ENCODE measurements around the gene IRF8.
"Not testable (repeated sequence)": the region's sequence is repeated elsewhere in the genome, so short reads cannot be mapped to it uniquely, and the experiment has no call there.

IRF8 gene

GRCh38 chr16:85867189-85867588 lies 31.8 kb upstream of the IRF8 start:
- DNase-seq (ENCODE audit: insufficient read length, low spot score) (no peak), FAIRE-seq (no peak)

DNA sequence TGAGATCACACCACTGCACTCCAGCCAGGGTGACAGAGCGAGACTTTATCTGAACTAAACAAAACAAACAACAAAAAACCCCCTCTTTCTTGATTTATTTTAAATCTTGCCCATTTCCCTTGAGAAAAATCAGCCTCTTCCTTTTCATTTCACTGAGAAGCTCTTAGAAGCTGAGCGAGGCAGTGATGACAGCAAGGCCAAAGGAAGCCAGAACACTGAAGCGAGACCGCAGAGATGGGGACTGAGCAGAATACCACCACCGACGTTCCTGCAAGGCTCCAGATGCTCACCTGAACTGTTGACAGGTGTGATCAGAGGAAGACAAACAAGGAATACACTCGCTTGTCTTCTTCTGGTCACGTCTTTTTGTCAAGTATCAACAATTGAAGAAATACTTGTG lies 30.5 kb upstream of the IRF8 start:
- no peak for DNase-seq (ENCODE audit: insufficient read length, low spot score)
- no peak for FAIRE-seq

GRCh38 chr16:85869206-85869605 lies 29.8 kb upstream of the IRF8 start:
- no peak for FAIRE-seq
- no peak for DNase-seq (ENCODE audit: insufficient read length, low spot score)

DNA sequence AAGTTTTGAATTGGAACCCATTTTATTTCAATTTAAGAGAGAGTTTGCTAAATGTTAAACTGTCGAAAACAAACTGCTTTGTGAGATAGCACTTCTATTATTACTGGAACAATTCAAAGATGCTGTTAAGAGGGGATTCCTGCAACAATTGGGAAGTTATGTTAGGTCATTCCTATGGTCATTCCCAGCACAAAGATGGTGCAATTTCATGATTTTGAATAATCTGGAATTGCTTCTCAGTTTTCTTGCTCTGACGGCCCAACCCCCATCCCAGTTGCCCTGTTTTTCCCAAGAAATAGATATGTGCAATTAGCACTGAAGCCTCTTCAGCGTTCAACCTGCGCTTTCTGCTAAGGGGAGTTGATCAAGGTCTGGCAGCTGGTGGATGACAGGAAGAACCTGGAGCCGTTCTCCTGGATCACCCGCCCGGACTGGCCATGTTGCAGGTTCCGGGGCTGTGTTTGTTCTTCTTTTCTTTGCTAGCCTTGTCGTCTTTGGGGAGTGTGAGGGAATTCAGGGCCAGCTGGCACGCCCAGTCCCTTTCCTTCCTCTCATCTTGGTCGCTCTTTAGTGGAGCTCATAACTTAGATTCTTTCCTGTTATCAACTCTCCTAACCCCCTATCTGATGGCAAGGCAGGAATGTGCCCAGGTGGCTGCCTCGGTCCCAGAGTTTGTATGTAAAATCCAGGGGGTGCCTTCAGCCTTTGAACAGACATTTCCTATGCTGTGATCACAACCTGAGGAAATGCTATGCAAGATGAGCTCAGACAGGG lies 29.0 kb upstream of the IRF8 start:
- FAIRE-seq (peak; percentile 14), DNase-seq (ENCODE audit: insufficient read length, low spot score) (no peak)

DNA sequence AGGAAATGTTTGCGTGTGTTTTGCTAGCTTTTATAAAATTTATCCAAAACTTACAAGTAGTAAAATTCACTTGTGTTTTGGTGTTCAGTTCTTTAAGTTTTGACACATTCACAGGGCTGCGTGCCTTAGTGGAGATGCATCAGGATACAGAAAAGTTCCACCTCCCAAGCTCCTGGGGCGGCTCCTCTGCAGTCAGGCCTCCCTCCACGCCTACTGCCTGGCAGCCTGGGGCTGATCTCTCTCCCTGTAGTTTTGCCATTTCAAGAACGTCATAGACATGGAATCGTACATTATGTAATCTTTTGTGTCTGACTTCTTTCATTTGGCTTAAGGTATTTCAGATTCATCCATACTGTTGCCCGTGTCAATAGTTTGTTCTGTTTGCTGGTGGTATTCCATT lies 27.2 kb upstream of the IRF8 start:
- no peak for DNase-seq (ENCODE audit: insufficient read length, low spot score)
- FAIRE-seq = no peak

- FAIRE-seq = no peak
- no peak for DNase-seq (ENCODE audit: insufficient read length, low spot score)
Measured at GRCh38 chr16:85872734-85873133, 26.2 kb upstream of the IRF8 start.

GRCh38 chr16:85873153-85873552 lies 25.8 kb upstream of the IRF8 start:
- DNase-seq (ENCODE audit: insufficient read length, low spot score) (no peak), FAIRE-seq (no peak)

DNA sequence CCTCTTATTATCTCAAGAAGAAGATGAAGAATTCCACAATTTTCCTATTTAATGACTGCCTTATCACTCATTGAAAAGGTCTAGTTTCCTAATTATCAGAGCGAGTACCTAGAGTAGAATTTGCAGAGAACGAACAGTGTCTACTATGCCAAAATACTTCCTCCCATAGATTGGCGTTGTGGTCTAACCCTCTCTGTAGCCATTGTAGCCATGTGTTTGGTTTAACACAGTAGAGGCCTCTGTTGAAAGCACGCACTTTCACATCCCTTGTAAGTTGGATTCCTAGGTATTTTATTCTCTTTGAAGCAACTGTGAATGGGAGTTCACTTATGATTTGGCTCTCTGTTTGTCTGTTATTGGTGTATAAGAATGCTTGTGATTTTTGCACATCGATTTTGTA lies 24.9 kb upstream of the IRF8 start:
- not testable (repeated sequence) for DNase-seq (ENCODE audit: insufficient read length, low spot score); FAIRE-seq

GRCh38 chr16:85878407-85878806 lies 20.6 kb upstream of the IRF8 start:
- DNase-seq (ENCODE audit: insufficient read length, low spot score) (no peak), FAIRE-seq (no peak)

- FAIRE-seq = no peak
- DNase-seq (ENCODE audit: insufficient read length, low spot score) = no peak
Measured at GRCh38 chr16:85878875-85879274, 20.1 kb upstream of the IRF8 start.

DNA sequence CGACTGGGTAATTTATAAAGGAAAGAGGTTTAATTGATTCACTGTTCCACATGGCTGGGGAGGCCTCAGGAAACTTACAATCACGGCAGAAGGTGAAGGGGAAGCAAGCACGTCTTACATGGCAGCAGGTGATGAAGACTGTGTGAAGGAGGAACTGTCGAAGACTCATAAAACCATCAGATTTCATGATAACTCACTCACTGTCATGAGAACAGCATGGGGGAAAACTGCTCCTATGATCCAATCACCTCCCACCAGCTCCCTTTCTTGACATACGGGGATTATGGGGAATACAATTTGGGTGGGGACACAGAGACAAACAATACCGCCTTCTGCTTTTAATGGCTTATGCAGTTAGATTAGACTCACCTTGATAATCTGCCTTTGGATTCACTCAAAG lies 19.4 kb upstream of the IRF8 start:
- DNase-seq (ENCODE audit: insufficient read length, low spot score) (no peak), FAIRE-seq (no peak)

GRCh38 chr16:85879975-85880831 lies 18.8 kb upstream of the IRF8 start:
- FAIRE-seq (peak; percentile 88), DNase-seq (ENCODE audit: insufficient read length, low spot score) (no peak)

DNA sequence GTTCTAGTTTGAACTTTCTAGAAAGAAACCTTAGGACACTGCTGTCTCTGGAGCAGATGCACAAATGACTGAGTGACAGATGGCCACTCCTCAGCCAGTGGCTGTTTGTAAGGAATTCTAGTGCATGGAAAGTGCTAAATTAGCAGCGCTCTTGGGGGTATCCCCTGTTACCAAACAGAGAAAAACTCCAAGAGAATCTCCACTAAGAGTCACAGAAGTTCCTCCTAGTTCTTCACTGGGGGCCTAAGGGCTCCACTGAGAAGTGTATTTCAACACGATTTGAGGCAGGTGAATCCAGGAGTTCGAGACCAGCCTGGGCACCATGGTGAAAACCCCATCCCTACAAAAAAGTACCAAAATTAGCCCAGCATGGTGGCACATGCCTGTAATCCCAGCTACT lies 18.1 kb upstream of the IRF8 start:
- DNase-seq (ENCODE audit: insufficient read length, low spot score) (no peak), FAIRE-seq (no peak)

GRCh38 chr16:85881436-85881835 lies 17.5 kb upstream of the IRF8 start:
- no peak for DNase-seq (ENCODE audit: insufficient read length, low spot score)
- FAIRE-seq = no peak

GRCh38 chr16:85882181-85882810 lies 16.7 kb upstream of the IRF8 start:
- FAIRE-seq (no peak), DNase-seq (ENCODE audit: insufficient read length, low spot score) (no peak)

- no peak for FAIRE-seq
- no peak for DNase-seq (ENCODE audit: insufficient read length, low spot score)
Measured at GRCh38 chr16:85883813-85884212, 15.1 kb upstream of the IRF8 start.

DNA sequence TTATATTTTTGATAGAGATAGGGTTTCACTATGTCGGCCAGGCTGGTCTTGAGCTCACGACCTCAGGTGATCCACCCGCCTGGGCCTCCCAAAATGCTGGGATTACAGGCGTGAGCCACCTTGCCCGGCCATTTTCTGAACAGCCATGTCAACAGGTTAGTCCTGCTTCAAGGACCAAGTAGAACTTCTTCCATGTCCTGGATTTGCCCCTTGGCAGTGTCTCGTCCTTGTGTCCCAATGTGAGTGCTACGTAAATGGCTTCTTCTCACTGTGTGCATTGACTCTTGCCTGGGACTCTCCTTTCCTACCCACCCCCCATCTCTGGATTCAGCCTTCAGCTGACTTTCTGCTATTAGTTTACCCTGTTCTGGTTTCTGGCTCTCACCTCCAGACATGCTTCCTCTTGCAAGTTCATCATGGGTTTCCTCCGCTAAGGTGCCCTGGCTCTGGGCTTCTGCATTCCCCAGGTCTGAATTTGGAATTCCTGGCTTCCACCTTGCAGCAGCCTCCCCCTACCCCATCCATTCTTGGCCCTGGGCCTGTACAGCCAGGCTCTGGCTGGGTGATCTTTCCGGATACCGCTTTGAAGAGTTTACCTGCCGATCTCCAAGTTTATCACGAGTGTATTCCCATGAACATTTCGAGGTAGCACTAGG lies 14.0 kb upstream of the IRF8 start:
- FAIRE-seq = no peak
- no peak for DNase-seq (ENCODE audit: insufficient read length, low spot score)

DNA sequence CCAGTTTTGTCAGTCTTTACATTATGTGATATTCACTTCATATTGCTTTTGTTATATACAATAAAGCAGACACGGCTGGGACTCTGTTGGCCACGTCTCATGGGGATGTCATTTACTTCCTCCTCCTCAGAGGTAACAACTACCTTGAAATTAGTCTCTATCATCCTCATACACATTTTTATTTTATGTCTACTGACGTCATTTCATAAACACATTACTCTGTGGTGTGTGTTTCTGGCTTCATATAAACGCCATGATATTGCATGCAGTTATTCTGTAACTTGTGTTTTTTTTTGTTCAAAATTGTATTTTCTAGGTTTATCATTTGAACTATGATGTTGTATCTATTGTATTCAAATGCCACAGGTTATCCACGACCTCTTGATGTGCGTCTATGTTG lies 13.4 kb upstream of the IRF8 start:
- DNase-seq (ENCODE audit: insufficient read length, low spot score) = no peak
- FAIRE-seq = no peak

DNA sequence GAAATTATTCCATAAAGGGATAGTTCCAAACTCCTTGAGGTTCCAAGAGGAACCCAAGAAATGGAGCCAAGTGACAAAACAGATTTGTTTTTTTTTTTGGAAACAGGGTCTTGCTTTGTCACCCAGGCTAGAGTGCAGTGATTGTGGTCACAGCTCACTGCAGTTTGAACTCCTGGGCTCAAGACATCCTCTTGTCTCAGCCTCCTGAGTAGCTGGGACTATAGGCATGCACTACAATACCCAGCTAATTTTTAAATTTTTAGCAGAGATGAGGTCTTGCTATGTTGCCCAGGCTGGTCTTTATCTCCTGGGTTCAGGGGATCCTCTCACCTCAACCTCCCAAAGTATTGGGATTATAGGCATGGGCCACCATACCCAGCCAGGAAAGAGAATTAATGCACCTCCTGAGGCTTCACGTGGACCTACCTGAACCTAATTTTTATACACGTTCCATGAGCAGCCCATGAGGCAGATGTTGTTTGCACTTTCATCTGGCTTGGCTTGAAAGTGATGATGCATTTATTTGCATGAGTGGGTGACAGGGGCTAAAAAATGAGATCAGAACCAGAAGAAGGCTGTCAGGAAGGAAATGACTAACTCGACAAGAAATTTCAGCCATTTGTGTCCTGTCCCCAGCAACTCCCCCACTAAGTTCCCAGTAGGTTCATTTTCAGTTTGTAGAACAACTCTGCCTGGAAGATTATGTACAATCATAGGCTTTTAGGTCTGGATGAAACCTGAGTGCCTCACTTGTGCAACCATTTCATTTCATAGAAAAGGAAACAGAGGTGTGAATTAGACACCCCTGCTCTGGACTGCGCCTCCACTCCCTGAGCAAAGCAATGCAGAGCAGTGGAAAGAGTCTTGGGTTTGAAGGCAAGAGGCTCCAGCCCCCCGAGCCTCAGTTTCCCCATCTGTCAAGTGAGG lies 10.3 kb upstream of the IRF8 start:
- FAIRE-seq (peak; percentile 99), DNase-seq (ENCODE audit: insufficient read length, low spot score) (peak; percentile 68)
